ENCODE measurements around the gene ST14.
"Not testable (repeated sequence)": the region's sequence is repeated elsewhere in the genome, so short reads cannot be mapped to it uniquely, and the experiment has no call there.

The ST14 gene

GRCh38 chr11:130243816-130244215 lies 84.2 kb downstream of the ST14 start:
- TF ChIP-seq ZFX (IDR thresholded peaks at IDR 0.05; ENCODE audit: borderline replicate concordance): no peak
- TF ChIP-seq CTCF (IDR thresholded peaks at IDR 0.05): no peak
- no peak overlapping the region for H3K27ac ChIP-seq

- no peak overlapping the region for H3K27ac ChIP-seq
- no peak for TF ChIP-seq CTCF (IDR thresholded peaks at IDR 0.05)
- TF ChIP-seq ZFX (IDR thresholded peaks at IDR 0.05; ENCODE audit: borderline replicate concordance): no peak
Measured at GRCh38 chr11:130244848-130245247, 85.3 kb downstream of the ST14 start.

GRCh38 chr11:130245375-130245774 lies 85.8 kb downstream of the ST14 start:
- not testable (repeated sequence) for H3K27ac ChIP-seq

GRCh38 chr11:130246270-130246669 lies 86.7 kb downstream of the ST14 start:
- H3K27ac ChIP-seq: no peak overlapping the region
- TF ChIP-seq ZFX (IDR thresholded peaks at IDR 0.05; ENCODE audit: borderline replicate concordance) (no peak), CTCF (IDR thresholded peaks at IDR 0.05) (no peak)

GRCh38 chr11:130246738-130247137 lies 87.2 kb downstream of the ST14 start:
- TF ChIP-seq CTCF (IDR thresholded peaks at IDR 0.05) (no peak), ZFX (IDR thresholded peaks at IDR 0.05; ENCODE audit: borderline replicate concordance) (no peak)
- H3K27ac ChIP-seq: no peak overlapping the region

GRCh38 chr11:130247319-130247718 lies 87.7 kb downstream of the ST14 start:
- TF ChIP-seq CTCF (IDR thresholded peaks at IDR 0.05) (no peak), ZFX (IDR thresholded peaks at IDR 0.05; ENCODE audit: borderline replicate concordance) (no peak)
- no peak overlapping the region for H3K27ac ChIP-seq

- H3K27ac ChIP-seq: no peak overlapping the region
- no peak for TF ChIP-seq CTCF (IDR thresholded peaks at IDR 0.05)
- TF ChIP-seq ZFX (IDR thresholded peaks at IDR 0.05; ENCODE audit: borderline replicate concordance): no peak
Measured at GRCh38 chr11:130249371-130249770, 89.8 kb downstream of the ST14 start.

- H3K27ac ChIP-seq: not testable (repeated sequence)
Measured at GRCh38 chr11:130249929-130250328, 90.3 kb downstream of the ST14 start.

GRCh38 chr11:130251763-130252162 lies 92.2 kb downstream of the ST14 start:
- not testable (repeated sequence) for H3K27ac ChIP-seq

All from 22Rv1 (cell line).